Heart left ventricle (tissue), 13 donors: ENCODE data around the gene SLC29A3.

Experiments used
- POLR2A ChIP-seq, 2 donors: fragments of 450-650 bp; IDR thresholded peaks; one replicate each; pipeline ENCODE4 v1.6.1; 2017; ENCODE audit warnings: antibody characterized with exemption in 2 of 2, mild to moderate bottlenecking in 2 of 2, moderate library complexity in 2 of 2
- TF ChIP-seq, protein P1 (sequence below), 12 donors: fragments of 200-600 bp; sonication (generic) in 4 of 12; IDR thresholded peaks; one replicate each; pipeline versions ENCODE4 v1.5.0 to v1.8.0; 2018 to 2022; ENCODE audit warnings: antibody characterized with exemption in 12 of 12, mild to moderate bottlenecking in 5 of 12
- donor health status: ischemic (EF 13 %, LVEDD 7.1; RV severe dilation, severe dysfunction).
- donor health status: DM: no; HTN: yes; CAD: no.
- donor health status: DM: no; HTN: no; CAD: no.
- donor health status: ischemic (EF 25% LVEDD 6.9; RV normal size, moderate dysfunction).
- donor health status: ischemic (EF 25% LVEDD 5.7; RV mildly dilated, moderate dysfunction).
- donor health status: ischemic (EF 35%, LVEDD 5.7; RV mildly dilated, moderate dysfunction).
- donor health status: nonischemic (EF 11% LVEDD 7.7; RV severe dilation, severe dysfunction).
- donor health status: DM: yes; HTN: yes; CAD: no.
- donor health status: PGD.
- donor health status: ischemic (EF 29% LVEDD 5.4; RV normal size, mild dysfunction).
- donor health status: nonischemic (EF 23%, LVEDD 6.1; RV moderate dilation, normal function).

DNA sequence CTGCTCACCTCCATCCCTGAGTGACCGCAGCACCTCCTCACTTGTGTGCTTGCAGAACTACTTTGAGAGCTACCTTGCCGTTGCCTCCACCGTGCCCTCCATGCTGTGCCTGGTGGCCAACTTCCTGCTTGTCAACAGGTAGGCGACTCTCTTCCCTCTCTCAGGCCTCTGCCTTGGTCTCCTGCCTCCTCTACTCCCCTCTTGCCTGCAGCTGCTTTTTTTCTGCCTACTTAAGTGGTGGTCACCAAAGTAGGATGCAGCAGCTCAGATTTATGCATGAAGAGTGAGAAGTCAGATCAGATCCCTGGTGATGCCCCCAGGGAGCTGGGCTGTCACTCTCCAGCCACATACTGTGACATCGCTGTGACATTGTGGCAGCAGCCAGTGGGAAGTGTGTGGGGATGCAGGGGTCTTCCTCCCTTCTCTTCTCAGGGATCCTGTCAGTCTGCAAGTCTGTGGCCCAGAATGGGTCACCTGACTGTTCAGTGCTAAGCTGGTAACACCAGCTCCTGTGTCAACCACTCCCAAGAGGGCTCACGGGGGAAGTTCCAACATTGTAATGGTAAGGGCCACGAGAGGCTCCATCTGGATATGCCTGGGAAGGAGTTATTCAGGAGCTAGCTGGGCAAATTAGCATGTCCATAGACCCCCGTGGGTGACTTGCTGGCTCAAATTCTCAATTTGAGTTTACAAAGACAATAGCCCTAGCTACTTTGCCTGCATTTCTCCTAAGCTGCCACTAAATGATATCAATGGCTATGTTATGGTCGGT is 25.3 kb downstream of the SLC29A3 start:
- TF ChIP-seq, protein P1, sequence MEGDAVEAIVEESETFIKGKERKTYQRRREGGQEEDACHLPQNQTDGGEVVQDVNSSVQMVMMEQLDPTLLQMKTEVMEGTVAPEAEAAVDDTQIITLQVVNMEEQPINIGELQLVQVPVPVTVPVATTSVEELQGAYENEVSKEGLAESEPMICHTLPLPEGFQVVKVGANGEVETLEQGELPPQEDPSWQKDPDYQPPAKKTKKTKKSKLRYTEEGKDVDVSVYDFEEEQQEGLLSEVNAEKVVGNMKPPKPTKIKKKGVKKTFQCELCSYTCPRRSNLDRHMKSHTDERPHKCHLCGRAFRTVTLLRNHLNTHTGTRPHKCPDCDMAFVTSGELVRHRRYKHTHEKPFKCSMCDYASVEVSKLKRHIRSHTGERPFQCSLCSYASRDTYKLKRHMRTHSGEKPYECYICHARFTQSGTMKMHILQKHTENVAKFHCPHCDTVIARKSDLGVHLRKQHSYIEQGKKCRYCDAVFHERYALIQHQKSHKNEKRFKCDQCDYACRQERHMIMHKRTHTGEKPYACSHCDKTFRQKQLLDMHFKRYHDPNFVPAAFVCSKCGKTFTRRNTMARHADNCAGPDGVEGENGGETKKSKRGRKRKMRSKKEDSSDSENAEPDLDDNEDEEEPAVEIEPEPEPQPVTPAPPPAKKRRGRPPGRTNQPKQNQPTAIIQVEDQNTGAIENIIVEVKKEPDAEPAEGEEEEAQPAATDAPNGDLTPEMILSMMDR (IDR thresholded peaks at IDR 0.05): no peak
- no peak for TF ChIP-seq POLR2A (IDR thresholded peaks at IDR 0.05)
